Activated T-cell treated with anti-CD3 and anti-CD28 coated beads, Interleukin-2, amount 50 U/mL, for 4 hours (primary cell): ENCODE data around the gene MBTPS1. TPM values are rescaled to one million over a fixed set of nuclear protein-coding genes. Genes with fewer than 3 reads are reported as not detected.

Experiments
- ATAC-seq, 2 donors: fragments of 200-7000 bp; cut with Tn5 transposase; one replicate each; pipeline ENCODE4 v1.10.0; 2021
- DNase-seq: peaks from one replicate; pipeline ENCODE4 v3.0.0-alpha.2; 2020
- H3K27me3 Mint-ChIP-seq: one replicate; pipeline ENCODE4 v1.8.0; 2021; ENCODE audit warnings: low read depth, mixed read lengths
- H3K36me3 Mint-ChIP-seq: one replicate; pipeline ENCODE4 v1.8.0; 2022; ENCODE audit warnings: mixed read lengths; ENCODE audit not compliant: insufficient read depth
- H3K4me1 Mint-ChIP-seq: one replicate; pipeline ENCODE4 v1.8.0; 2021; ENCODE audit warnings: low read depth, mixed read lengths
- H3K4me3 Mint-ChIP-seq: one replicate; pipeline ENCODE4 v1.8.0; 2021; ENCODE audit warnings: mild to moderate bottlenecking, moderate library complexity, mixed read lengths
- H3K9me3 Mint-ChIP-seq: one replicate; pipeline ENCODE4 v1.8.0; 2021; ENCODE audit warnings: mixed read lengths
- total RNA-seq, 3 donors: library from RNA; stranded (reverse); gene quantifications; one replicate each; pipeline ENCODE4 v1.2.1, GENCODE V29; 2021

The MBTPS1 gene
- total RNA-seq, 3 donors from 2014 or later, result 44.9 to 52.8 (median 49.2) TPM

DNA sequence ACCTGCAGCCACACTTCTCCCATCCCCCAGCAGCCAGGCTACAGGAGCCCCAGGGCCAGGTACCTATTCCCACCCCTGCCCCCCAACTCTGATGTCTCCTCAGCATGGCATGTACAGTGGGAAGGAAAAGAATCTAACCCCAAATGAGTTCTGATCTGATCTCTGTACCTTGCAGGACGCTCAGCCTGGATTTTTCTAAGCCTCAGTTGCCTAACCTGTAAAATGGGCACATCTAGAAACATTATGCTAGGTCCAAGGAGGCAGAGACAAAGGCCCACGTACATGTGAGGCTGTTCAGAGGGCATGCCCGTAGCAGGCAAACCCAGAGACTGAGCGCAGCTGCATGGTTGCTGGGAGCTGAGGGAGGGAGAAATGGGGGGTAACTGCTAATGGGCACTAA lies 109.2 kb downstream of the MBTPS1 start:
- no peak for ATAC-seq
- no peaks in the 10 kb centered on the region for H3K9me3 Mint-ChIP-seq

DNA sequence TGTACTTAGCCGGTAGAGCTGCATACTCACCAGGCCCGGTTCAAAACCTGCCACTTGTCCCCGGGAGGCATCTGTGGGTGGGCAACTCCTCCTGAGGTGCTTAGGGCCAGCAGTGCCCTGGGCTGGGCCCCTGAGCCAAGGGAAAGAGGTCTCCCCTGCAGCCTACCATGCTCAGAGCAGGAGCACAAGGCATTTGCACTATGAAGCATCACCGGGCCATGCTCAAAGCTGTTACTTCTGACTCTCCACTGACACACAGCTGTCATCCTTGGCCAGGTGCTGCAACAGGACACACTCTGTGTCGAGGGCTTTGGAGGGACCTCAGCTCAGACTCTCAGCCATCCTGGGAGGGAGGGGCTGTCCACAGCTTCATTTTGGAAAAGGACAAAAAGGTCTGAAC lies 111.4 kb downstream of the MBTPS1 start:
- no peak for DNase-seq
- no peaks in the 10 kb centered on the region for H3K4me1 Mint-ChIP-seq
- no peak for ATAC-seq
- H3K36me3 Mint-ChIP-seq, result no peaks in the 10 kb centered on the region
- no peak overlapping the region for H3K4me3 Mint-ChIP-seq
- no peaks in the 10 kb centered on the region for H3K27me3 Mint-ChIP-seq
- no peaks in the 10 kb centered on the region for H3K9me3 Mint-ChIP-seq

More for the DNA sequence above, 109.2 kb downstream of the MBTPS1 start:
- H3K27me3 Mint-ChIP-seq, result no peaks in the 10 kb centered on the region
- no peaks in the 10 kb centered on the region for H3K36me3 Mint-ChIP-seq
- no peak for DNase-seq
- H3K4me1 Mint-ChIP-seq, result no peaks in the 10 kb centered on the region
- H3K4me3 Mint-ChIP-seq, result no peak overlapping the region

DNA sequence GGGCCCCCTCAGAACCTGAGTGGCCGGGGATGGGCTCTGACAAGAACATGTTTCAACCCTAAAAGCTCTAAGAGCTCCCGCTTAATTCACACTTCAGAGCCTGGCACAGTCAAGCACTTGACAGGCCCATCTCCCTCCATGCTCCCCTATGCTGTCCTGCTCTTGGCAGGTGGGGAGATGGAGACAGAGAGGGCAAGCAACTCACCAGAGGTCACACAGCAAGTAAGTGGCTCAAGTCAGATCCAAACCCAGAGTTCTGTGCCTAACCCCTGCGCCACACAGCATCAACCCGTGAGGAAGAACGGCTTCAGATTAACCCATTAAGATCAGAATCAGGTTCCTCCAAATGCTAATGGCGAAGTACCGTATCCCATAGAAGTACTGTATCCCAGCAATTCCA lies 112.3 kb downstream of the MBTPS1 start:
- no peak for DNase-seq
- no peaks in the 10 kb centered on the region for H3K36me3 Mint-ChIP-seq
- no peak for ATAC-seq
- no peaks in the 10 kb centered on the region for H3K4me1 Mint-ChIP-seq
- H3K9me3 Mint-ChIP-seq, result no peaks in the 10 kb centered on the region
- no peaks in the 10 kb centered on the region for H3K27me3 Mint-ChIP-seq
- no peak overlapping the region for H3K4me3 Mint-ChIP-seq

Other genes with a start within 250 kb of the MBTPS1 start
- 1 to 10 TPM; 1.8 to 2.1 (median 1.9) TPM for gene MLYCD, start 217.8 kb downstream of the MBTPS1 start, total RNA-seq
- 1 to 10 TPM in 1 of 3 donors, under 1 TPM in 2; 0.63 to 1.9 (median 0.92) TPM for gene OSGIN1, start 163.7 kb downstream of the MBTPS1 start, total RNA-seq
- not detected for gene NECAB2, start 148.7 kb downstream of the MBTPS1 start, total RNA-seq
- gene SLC38A8, start 74.1 kb downstream of the MBTPS1 start, total RNA-seq, result not detected
- 10 to 100 TPM; 13.7 to 15.6 (median 14.4) TPM for gene HSDL1, start 28.2 kb upstream of the MBTPS1 start, total RNA-seq
- not detected for gene DNAAF1, start 28.4 kb upstream of the MBTPS1 start, total RNA-seq
- gene TAF1C, start 70.1 kb upstream of the MBTPS1 start, total RNA-seq, result 10 to 100 TPM; 71.6 to 78.6 (median 74.4) TPM
- gene ADAD2, start 74.2 kb upstream of the MBTPS1 start, total RNA-seq, result under 1 TPM in 2 of 3 donors, not detected in 1; 0.10 to 0.11 TPM
- gene KCNG4, start 123.1 kb upstream of the MBTPS1 start, total RNA-seq, result not detected
- gene WFDC1, start 177.9 kb upstream of the MBTPS1 start, total RNA-seq, result not detected